ENCODE results near the gene RANBP1.

Gene RANBP1

DNA sequence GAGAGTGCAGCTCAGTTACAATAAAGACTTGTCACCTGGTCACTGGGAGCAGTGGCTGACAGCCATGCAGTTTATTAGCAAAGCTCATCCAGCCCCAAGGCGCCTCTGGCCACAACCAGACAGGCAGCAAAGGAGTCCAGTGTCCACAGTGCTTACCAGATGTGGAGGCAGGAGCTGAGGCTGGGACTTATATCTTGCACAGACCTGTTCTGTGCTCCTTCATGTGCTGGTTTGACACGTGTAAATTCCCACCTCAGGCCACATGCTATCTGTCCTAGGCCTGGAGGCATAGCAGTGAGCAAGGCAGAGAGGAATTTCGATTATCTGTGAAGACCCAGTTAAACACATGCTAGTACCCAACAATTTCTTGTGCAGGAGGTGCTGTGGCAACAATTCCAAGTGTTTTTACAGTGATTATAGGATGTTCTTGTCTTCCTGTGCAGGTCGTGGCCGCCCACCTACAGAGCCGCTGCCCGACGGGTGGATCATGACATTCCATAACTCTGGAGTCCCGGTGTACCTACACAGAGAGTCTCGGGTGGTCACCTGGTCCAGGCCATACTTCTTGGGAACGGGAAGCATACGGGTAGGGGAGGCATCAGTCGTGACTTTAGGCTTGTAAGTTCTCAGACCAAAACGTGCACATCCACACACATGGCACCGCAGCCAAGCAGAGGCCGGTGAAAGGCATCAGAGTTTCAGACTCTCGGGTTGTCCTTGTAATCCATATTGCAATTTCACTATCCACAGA is 26.5 kb upstream of the RANBP1 start:
- DNase-seq: no peak

DNA sequence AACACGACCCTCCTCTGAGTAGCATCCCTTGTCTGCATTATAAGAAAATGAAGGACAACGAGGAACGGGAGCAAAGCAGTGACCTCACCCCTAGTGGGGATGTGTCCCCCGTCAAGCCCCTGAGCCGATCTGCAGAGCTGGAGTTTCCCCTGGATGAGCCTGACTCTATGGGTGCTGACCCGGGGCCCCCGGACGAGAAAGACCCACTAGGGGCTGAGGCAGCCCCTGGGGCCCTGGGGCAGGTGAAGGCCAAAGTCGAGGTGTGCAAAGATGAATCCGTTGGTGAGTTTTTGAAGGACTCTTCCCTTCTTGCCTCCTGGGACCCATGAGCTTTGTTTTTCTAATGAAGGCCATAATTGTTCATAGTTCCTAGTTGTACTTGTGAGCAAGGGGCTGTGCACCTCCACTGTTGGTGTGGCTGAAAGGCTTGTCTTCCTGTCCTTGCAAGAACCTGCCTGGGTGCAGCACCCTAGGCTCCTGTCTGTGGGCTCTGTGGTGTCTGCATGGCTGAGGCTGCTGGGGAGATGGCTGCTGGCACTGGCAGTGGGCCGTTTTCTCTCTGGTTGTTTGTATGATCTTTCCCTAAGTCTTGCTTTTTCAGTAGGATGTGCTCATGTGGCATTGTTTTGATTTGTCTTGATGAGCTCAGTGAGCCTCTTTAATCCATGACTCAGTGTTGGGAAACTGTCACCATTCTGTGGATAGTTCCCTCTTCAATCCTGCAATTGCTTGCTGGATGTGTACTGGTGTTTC is 25.8 kb upstream of the RANBP1 start:
- DNase-seq: no peak

DNA sequence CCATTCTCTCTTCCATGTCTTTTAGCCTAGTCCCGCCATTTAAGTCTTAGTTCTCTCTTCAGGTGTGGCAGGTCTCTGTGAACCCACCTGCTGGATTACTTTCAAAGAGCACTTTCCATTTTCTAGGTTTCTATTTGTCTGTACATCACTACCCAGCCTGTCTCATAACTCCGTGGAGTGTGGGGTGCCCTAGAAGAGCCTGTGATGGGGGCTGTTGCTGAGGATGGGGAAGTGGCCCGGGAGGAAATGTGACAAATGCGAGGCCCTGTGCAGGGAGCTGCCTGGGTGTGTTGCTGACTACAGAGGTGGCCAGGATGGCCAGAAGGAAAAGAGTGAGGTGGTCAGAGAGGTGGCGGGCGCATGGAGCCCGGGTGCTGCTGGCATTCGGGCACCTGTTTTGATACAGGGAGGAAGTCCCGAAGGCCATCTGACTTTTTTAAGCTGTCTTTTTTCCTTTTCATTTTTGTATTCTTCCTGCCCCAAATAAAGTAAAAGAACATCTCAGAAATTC is 25.1 kb upstream of the RANBP1 start:
- DNase-seq: no peak

GRCh38 chr22:20091690-20092476 is 24.0 kb upstream of the RANBP1 start:
- no peak for DNase-seq

- no peak for DNase-seq
Observed at GRCh38 chr22:20092477-20092854, 23.4 kb upstream of the RANBP1 start.

DNA sequence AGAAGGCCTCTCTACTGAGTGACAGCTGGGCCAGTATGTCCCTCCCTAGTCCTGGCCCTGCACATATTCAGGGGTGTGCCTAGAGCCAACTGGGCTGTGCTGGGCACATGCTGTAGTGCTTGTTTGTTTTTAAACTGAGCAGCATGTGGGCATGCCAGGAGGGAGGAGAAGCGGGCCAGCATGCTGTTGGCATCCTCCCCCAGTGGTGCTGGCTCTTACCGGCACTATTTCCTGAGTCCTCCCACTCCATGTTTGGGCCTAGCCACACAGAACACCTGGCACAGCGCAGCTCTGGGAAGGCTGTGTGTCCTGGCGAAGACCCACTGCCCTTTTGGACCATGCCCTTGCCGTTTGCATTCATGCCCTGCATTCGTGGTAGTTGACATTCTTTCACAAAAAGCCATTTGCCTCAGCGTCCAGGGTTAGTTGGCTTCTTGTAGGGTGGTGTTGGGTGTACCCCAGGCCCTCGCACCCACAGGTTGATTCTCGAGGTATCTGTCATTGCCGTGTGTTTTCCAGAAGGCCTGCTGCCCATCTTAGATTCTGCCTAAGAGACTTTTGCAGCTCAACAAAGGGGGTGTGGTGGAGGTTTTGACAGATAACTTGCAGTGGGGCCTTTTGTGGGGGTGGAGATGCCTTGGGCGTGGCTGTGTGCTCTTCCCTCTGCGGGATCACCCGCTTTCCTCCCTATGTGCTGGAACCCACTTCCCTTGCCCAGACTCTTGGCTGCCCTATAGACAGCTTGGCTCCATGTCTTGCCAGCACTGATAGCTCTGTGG is 22.3 kb upstream of the RANBP1 start:
- no peak for DNase-seq

DNA sequence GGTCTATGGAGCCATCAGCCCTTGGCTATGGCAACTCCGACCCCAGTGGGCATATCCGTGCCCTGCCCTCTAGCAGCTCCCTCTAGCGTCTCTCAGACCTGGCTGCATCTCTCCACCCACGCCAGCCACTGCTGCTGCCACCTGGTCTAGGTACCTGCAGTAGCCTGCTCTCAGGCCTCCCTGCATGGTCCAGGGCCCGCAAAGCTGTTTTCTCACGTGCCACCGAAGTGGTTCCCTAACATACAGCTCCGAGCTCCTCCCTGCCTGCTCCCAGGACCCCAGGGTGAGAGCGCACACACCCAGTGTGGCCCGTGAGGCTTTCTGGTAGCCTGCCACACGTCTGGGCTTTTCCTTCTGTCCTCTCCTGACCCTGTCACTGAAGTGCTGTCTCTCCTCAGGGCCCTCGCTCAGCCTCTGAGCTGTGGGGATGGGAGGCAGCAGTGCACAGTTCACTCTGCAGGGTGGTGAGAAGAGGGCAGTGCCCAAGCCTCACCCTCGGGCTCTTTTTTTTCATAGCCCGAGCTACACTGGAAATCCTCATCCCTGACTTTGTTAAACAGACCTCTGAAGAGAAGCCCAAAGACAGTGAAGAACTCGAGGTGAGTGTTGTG is 21.6 kb upstream of the RANBP1 start:
- no peak for DNase-seq

GRCh38 chr22:20095521-20095920 is 20.4 kb upstream of the RANBP1 start:
- no peak for DNase-seq

DNA sequence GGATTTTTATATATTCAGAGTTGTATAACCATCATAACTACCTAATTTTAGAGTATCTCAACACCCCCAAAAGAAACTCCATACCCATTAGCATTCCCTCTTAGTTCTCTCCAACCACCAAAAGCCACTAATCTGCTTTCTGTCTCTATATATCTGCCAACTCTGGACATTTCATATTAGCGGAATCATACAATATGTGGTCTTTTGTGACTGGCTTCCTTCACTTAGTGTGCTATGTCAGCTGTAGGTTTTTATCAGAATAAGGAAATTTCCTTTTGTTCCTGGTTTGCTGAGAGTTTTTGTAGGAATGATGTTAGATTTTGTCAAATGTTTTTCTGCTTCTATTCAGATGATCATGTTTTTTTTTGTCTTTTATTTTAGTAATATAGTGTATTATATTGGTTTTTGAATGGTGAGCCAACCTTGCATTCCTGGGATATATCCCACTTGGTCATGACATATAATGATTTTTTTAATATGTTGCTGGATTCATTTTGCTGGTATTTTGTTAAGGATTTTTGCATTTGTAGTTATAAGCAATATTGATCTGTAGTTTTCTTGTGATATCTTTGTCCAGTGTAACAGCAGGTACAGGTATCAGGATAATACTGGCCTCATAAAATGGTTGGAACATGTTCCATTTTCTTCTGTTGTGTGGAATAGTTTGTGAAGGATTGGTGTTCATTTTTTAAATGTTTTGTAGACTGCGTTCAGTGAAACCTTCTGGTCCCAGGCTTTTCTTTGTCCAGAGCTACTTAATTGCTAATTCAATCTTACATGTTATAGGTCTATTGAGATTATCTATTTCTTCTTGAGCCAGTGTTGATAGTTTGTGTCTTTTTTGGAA is 19.1 kb upstream of the RANBP1 start:
- no peak for DNase-seq

DNA sequence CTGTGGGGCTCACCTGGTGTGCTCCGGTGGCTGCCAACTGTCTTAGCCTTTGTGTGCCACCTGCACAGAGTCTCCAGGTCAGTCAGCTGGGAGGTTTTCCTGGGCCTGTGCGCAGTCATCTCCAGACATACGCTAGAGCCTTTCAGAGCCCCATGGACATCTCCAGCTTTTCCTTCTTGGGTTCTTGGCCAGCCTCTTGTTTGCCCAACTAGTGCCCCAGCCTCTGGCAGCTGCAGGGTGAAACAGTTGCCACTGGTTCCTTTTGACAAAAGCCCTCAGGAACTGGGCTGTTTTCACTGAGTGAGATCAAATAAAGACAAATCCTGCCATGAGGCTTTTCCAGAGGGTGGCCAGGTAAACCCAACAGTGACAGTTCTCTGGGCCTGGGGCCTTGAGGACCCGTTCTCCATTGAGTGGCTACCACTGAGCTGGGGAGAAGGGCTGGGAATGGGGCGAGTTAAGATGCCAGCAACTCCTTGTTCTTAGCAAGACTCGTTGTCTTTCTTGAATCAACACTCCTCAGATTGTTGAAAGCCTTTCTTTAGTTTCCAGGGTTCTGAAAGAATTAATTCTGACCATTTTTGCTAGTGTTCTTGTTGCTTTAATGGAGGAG is 16.7 kb upstream of the RANBP1 start:
- DNase-seq: no peak

GRCh38 chr22:20101638-20102037 is 14.3 kb upstream of the RANBP1 start:
- DNase-seq: no peak

DNA sequence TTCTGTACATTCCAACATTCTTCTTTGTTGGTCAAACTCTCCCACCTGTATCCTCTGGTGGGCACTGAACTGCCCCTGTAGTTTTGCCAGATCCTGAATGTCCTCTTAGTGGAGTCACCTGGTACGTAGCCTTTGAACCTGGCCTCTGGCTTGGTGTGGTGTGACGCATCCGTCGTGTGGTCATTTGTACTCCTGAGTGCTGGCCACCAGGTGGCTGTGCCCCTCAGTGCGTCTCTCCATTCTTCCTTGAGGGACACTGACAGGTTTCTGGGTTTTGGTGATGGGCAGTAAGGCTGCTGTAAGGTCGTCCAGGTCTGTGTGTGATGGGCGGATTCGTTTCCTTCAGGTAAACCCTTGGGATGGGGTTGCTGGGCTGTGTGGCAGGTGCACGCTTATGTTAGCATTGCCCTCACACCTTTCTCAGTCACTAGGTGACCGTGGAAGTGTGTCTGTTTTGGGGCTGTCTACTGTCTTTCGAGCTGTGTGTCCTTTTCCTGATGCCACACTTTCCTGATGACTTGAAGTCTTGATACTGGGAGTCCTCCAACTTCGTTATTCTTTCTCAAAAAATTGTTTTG is 13.6 kb upstream of the RANBP1 start:
- DNase-seq: no peak

GRCh38 chr22:20105456-20106204 is 10.3 kb upstream of the RANBP1 start:
- no peak for DNase-seq

GRCh38 chr22:20106205-20106848 is 9.6 kb upstream of the RANBP1 start:
- no peak for DNase-seq

DNA sequence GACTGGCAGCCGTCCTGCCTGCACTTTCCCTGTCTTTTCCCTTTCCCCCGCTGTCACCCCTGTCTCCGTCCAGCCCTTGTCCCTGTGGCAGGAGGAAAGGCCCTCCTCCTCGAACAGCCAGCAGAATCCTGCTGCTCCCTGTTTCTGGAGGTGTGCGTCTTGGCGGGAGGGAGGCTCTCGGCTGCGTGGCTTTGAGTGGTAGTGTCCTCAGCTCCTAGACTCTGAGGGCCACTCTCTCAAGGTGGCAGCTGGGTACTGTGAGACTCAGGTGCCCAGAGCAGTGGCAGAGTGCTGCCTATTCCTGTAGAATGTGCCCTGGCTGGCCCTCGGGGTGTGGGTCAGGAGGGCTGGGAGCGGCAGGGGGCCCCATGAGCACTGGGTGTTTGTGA is 9.1 kb upstream of the RANBP1 start:
- DNase-seq: no peak

GRCh38 chr22:20107471-20107901 is 8.4 kb upstream of the RANBP1 start:
- DNase-seq: no peak

DNA sequence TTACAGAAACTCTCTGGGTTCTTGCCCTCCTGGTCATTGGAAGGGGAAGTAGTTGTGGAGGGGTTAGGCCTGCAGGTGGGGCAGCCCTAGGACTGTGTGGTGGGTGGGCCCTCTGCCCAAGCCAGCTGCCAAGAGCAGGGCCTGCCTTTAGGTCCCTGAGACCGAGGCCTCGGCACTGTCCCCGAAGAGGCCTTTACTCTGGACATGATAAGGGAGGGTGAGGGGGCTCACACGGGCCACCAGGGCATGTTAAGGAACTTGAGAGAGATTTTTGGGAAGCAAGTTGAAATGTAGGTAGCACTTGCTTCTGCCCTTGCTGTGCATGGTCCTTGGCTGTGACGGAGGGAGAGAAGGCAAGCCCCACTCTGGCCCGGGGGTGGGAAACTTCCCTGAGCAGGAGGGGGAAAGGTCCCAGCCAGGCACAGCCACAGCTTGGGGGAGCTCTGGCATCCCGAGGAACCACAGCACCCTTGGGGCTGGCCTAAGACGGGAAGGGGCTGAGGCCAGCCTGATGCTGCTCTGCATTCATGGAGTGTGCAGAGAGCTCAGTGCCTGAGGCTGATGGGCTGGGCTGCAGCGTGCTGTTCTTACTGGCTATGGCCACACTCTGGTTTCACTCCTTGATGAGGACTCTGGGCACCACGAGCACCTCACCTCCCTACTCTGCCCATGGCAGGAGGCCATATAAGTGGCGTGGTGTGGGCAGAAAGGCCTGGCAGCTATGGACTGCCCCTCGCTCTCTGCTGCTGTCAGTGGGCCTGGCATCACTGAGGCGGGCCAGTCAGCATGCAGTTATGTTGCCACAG is 7.8 kb upstream of the RANBP1 start:
- DNase-seq: no peak

DNA sequence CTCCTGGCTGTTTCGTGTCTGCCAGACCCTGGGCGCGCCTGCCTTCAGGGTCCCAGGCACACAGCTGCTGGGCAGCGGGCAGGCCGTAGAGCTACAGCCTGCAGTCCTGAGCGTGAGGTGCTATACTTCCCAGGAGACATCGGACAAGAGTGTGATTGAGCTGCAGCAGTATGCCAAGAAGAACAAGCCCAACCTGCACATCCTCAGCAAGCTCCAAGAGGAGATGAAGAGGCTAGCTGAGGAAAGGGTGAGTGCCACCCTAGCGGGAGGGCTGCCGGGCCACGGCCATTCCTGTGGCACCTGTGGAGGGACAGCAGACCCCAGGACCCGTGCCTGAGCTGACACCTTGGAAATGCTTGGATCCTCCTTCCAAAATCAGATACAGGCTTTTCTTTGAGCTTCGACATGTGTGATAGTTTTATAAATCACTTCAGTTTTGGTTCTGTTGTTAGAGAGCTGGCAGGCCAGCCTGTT is 7.1 kb upstream of the RANBP1 start:
- no peak for DNase-seq

Data from fibroblast of skin of scalp (primary cell).